G401 (cell line): Measurements from ENCODE around the gene FSTL4. TPM values are rescaled to one million over a fixed set of nuclear protein-coding genes. Genes with fewer than 3 reads are reported as not detected.
A peak's percentile ranks its signal among the peaks of the same experiment; 100 is the strongest.

Source experiments
- DNase-seq: peaks from one replicate; pipeline ENCODE4 v3.0.0-alpha.2; 2015; ENCODE audit warnings: low spot score
- in situ Hi-C: cut with HindIII; loops from 2 replicates; pipeline ENCODE4 v1.10.0; 2016; ENCODE audit warnings: low sequenced_read_pairs, mixed read lengths
- total RNA-seq: library from RNA; depleted of rRNA; stranded (reverse); fragments of >200 nt; shearing (Covaris generic); gene quantifications from 2 replicates; pipeline ENCODE4 v1.2.3, GENCODE V29; 2014

Gene FSTL4
- total RNA-seq, 1 experiment from 2014 or later: not detected

DNA sequence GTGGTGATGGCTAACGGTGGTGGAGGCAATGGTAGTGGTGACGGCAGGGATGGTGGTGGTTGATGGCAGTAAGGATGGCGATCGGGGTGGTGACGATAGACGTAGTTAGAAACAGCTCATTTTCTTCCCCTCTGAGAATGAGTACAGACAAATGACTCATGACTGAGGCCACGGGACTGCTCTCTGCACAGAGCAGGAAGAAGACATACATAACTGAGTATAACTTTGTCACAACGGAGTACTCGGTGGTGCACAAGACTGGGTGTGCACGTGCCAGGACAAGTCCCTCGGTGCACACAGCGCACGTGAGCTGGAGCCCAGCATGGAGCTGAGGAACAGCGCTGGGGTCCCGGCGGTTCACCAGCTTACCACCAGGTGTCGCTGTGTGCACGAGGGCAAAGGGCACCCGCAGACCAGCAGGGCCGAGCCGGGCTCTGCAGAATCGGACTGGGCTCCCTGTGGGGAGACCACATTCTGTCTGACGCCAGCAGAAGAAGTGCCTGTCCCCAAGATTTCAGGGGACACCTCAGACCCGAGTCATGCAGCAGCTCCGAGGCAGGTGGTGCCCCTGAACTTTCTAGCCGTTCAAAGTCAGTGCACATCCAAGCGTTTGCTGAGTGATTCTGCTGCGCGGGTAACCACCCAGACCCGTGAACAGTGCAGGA lies 188.6 kb downstream of the FSTL4 start:
- peak; percentile 31 for DNase-seq
- in situ Hi-C loops: no loop called here

- in situ Hi-C loops: no loop called here
- DNase-seq: no peak
Measured at GRCh38 chr5:133423011-133423617, 189.2 kb downstream of the FSTL4 start.

DNA sequence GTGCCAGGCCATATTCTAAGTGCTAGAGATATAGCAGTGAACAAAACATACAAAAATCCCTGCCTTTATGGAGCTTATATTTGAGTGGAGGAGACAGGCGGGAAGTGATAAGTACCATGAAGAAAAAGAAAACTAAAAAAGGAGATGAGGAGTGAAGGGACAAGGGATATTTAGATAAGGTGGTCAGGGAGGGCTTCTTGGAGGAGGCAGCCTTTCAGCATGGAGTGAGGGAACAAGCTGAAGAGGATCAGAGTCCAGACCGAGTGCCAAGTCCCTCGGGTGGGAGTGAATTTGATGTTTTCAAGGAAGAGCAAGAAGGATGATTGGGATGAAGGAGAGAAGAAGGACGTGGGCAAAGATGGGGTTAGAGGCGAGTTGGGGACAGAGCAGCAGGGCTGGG lies 190.5 kb downstream of the FSTL4 start:
- in situ Hi-C loops: no loop called here

DNA sequence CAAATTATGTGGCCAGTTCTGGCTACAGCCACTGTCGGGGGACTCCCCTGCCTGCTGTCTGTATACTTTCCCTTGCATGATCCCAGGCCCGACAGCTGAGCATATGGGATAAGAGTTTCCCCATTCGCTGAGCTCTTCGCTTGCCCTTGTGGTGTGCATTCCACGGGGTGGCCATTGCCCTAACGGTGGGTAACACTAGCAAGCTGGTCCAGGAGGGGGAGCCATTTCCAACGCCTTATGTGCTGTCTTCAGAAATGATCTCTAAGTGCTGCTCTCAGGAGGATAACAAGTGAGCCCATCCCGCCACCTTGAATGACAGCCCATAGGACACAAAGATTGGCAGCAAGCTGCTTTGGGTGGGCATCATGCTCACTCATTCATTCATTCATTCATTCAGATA lies 190.9 kb downstream of the FSTL4 start:
- peak; percentile 16 for DNase-seq
- in situ Hi-C loops: no loop called here

More for the DNA sequence above, 190.5 kb downstream of the FSTL4 start:
- no peak for DNase-seq

GRCh38 chr5:133420440-133421301 lies 191.7 kb downstream of the FSTL4 start:
- no peak for DNase-seq
- in situ Hi-C loops: no loop called here

- in situ Hi-C loops: no loop called here
- no peak for DNase-seq
Measured at GRCh38 chr5:133415906-133416305, 196.4 kb downstream of the FSTL4 start.

DNA sequence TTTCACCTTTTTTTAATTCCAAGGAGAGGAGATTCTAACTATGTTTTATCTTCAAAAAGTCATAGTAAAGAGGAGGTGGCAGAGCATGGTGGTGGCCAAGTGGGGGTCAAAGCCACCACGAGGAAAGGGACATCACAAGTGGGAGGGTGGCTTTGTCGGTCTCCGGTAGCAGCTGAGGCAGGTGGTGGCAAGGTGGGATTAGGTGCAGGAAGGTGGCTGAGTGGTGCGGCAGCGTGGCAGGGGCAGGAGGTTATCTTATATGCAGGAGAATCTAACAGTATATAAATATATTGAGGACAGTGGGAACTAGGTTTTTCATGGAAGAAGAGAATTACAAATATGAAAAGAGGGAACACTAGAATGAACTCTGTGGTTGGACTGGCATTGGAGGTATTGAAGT lies 196.8 kb downstream of the FSTL4 start:
- no peak for DNase-seq
- in situ Hi-C loops: no loop called here

- no peak for DNase-seq
- in situ Hi-C loops: no loop called here
Measured at GRCh38 chr5:133412661-133413060, 199.7 kb downstream of the FSTL4 start.

GRCh38 chr5:133410335-133410828 lies 202.0 kb downstream of the FSTL4 start:
- no peak for DNase-seq
- in situ Hi-C loops: no loop called here

GRCh38 chr5:133409210-133409674 lies 203.1 kb downstream of the FSTL4 start:
- in situ Hi-C loops: no loop called here
- no peak for DNase-seq

DNA sequence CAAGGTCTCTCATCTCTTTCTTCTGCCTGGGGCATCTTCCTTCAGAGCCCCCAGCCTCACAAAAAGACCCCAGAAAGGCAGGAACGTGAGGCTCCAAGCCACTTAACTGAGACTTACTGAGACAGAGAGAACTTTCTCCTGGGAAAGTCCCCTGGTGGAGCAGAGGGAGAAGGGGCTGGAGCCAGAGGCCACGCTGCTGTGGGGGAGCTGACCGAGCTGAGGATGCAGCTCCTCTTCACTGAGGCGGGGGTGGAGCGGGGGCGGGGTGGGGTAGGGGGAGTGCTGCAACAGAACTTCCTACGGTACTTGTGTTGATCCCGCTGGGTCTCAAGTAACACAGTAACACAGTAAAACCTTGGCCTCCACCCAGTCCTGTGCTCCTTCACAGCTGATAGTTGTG lies 204.0 kb downstream of the FSTL4 start:
- in situ Hi-C loops: no loop called here
- DNase-seq: no peak

DNA sequence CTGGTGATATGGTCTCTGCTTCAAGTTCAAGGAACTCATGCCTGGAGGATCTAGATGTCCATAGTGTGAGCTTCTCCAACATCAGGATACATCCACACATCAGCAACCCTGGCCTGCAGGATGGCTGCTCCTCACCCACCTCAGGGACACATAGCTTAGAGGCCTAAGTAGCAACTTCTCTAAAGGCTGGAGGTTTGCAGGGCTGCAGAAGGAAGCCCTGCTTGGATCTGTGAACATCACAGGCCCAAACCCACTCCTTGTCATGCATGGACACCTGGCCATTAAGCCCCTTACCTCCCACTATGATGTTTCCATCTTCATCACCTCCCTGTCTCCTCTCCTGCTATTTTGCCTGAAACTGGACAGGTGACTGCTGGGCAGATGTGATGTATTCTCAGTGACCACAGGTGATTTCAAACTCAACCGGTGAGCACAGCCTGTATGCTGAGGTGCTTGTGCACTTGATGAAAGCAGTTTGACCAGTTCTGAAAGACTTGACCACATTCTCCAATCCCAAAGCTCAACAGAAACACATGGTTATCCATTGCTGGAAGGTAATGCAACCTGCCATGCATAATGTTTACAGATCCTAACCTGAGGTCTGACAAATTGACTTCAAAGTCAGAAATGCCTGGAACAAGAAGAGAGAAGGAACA lies 205.2 kb downstream of the FSTL4 start:
- no peak for DNase-seq
- in situ Hi-C loops: no loop called here

- in situ Hi-C loops: no loop called here
- DNase-seq: no peak
Measured at GRCh38 chr5:133406208-133406976, 205.9 kb downstream of the FSTL4 start.

GRCh38 chr5:133405275-133406034 lies 206.9 kb downstream of the FSTL4 start:
- DNase-seq: no peak
- in situ Hi-C loops: no loop called here

GRCh38 chr5:133404724-133405123 lies 207.6 kb downstream of the FSTL4 start:
- in situ Hi-C loops: no loop called here
- no peak for DNase-seq

DNA sequence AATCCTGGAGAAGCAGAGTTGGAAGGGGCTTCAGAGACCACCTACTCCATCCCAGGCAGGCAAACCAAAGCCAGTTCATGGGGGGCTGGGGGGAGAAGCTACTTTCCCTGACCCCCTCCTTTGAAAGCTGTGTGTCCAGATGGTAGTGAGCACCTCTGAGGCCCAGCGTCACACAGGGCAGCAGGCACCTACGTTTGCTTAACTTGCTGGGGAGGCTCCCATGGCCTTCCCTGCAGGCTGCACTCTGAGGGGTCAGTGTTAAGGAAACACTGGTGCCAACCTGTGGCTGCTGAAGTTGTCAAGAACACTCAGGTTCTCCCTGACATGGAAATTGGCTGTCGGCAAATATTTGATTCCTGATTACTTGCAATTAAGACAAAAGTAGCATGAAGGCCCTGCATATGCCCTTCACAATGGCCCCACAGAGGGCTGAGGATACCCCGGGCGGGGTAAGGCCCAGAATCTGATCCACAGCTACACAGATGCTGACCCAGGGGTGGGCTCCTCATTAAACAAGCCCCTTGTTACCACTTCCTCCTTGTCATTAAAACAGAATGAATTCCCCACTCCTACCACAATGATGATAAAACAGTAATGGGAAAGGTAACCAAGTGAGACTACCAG lies 208.5 kb downstream of the FSTL4 start:
- in situ Hi-C loops: no loop called here

DNA sequence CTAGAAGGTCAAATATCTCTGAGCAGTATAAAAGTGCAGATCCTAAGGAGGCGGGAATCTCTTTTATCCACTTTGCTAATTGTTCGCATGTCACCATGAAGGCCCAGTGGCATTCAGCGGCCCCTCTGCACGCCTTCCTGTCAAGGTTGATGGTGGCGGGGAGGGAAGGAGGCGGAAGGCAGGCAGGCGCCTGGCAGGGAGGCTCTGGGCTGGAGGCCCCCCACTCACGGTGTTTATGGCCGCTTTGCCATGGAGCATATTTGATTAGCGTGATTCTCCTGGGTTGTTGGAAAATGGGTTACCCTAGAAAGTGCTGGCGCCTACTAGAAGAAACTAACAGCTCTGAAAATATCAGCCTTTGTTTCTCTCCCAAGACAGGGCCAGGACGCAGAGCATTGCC lies 209.6 kb downstream of the FSTL4 start:
- in situ Hi-C loops: no loop called here
- DNase-seq: no peak

More for the DNA sequence above, 208.5 kb downstream of the FSTL4 start:
- no peak for DNase-seq
